DND-41 (cell line): Measurements from ENCODE around the gene GLT8D2.

ENCODE experiments used
- ATAC-seq: fragments of 200-7000 bp; cut with Tn5 transposase; 3 replicates; pipeline ENCODE4 v1.9.1; 2021; ENCODE audit warnings: low read depth; ENCODE audit not compliant: insufficient read depth
- DNase-seq: peaks from one replicate; pipeline ENCODE4 v3.0.0-alpha.2; 2020
- H2AFZ ChIP-seq: 2 replicates; pipeline ENCODE4 v1.6.0; 2012; ENCODE audit warnings: low read depth, low read length
- H3K27ac ChIP-seq: 2 replicates; pipeline ENCODE4 v1.5.1; 2012; ENCODE audit warnings: low read length, inconsistent platforms
- H3K27me3 ChIP-seq: fragments of 200-600 bp; sonication (generic); 2 replicates; pipeline ENCODE4 v1.6.0; 2012; ENCODE audit warnings: low read length, mild to moderate bottlenecking, inconsistent platforms; ENCODE audit not compliant: insufficient read depth, poor library complexity
- H3K36me3 ChIP-seq: 2 replicates; pipeline ENCODE4 v1.5.1; 2012; ENCODE audit warnings: low read length, inconsistent platforms; ENCODE audit not compliant: insufficient read depth
- H3K4me1 ChIP-seq: 2 replicates; pipeline ENCODE4 v1.5.1; 2012; ENCODE audit warnings: mild to moderate bottlenecking, low read length; ENCODE audit not compliant: insufficient read depth
- H3K4me2 ChIP-seq: 2 replicates; pipeline ENCODE4 v1.6.0; 2012; ENCODE audit warnings: mild to moderate bottlenecking, moderate library complexity, low read length, inconsistent platforms; ENCODE audit not compliant: insufficient read depth
- H3K4me3 ChIP-seq, 2 experiments: fragments of 200-600 bp in 1 of 2; shearing (Covaris generic) in 1 of 2; 2 replicates each; pipeline ENCODE4 v1.5.1; 2012 to 2016; ENCODE audit warnings: inconsistent platforms in 2 of 2, low read length in 2 of 2, mild to moderate bottlenecking in 2 of 2, low read depth in 1 of 2, moderate library complexity in 1 of 2
- H3K79me2 ChIP-seq: 2 replicates; pipeline ENCODE4 v1.6.0; 2012; ENCODE audit warnings: low read length, inconsistent platforms; ENCODE audit not compliant: insufficient read depth
- H3K9ac ChIP-seq: 2 replicates; pipeline ENCODE4 v1.6.0; 2012; ENCODE audit warnings: low read depth, mild to moderate bottlenecking, inconsistent platforms, low read length, moderate library complexity
- H3K9me3 ChIP-seq: 2 replicates; pipeline ENCODE4 v1.5.1; 2012; ENCODE audit warnings: low read length, moderate library complexity, mild to moderate bottlenecking, inconsistent platforms; ENCODE audit not compliant: insufficient read depth, severe bottlenecking
- H4K20me1 ChIP-seq: 2 replicates; pipeline ENCODE4 v1.6.0; 2012; ENCODE audit warnings: low read length; ENCODE audit not compliant: insufficient read depth
- EZH2 ChIP-seq: IDR thresholded peaks from 3 replicates; pipeline ENCODE4 v1.6.1; 2012; ENCODE audit warnings: borderline replicate concordance, low read depth, mild to moderate bottlenecking, moderate library complexity, low read length, inconsistent platforms; ENCODE audit not compliant: severe bottlenecking
- TF ChIP-seq, protein P1 (sequence below): IDR thresholded peaks from 2 replicates; pipeline ENCODE4 v1.5.1; 2012; ENCODE audit warnings: borderline replicate concordance, low read length, moderate library complexity, mild to moderate bottlenecking; ENCODE audit not compliant: poor library complexity, severe bottlenecking; ENCODE audit errors: extremely low read depth

Gene GLT8D2

DNA sequence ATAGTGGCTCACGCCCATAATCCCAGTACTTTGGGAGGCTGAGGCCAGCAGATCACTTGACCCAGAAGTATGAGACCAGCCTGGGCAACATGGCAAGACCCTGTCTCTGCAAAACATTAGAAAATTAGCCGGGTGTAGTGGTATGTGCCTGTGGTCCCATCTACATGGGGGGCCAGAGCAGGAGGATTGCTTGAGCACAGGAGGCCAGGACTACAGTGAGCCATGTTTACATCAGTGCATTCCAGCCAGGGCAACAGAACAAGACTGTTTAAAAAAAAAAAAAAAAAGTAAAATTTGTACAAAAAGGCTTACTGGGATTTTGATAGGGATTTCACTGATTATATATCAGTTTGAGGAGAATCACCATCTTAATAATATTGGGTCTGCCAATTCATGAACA lies 22.1 kb upstream of the GLT8D2 start:
- no peak overlapping the region for H3K27ac ChIP-seq
- H3K4me2 ChIP-seq: no peak overlapping the region
- no peak overlapping the region for H3K9ac ChIP-seq
- no peaks in the 10 kb centered on the region for H3K9me3 ChIP-seq
- H3K36me3 ChIP-seq: peaks cover 45% of the 10 kb centered on the region
- H3K4me1 ChIP-seq: no peaks in the 10 kb centered on the region
- H3K79me2 ChIP-seq: peaks cover 19% of the 10 kb centered on the region
- no peaks in the 10 kb centered on the region for H3K27me3 ChIP-seq
- H4K20me1 ChIP-seq: no peaks in the 10 kb centered on the region
- no peak overlapping the region for H3K4me3 ChIP-seq
- ATAC-seq (no peak), DNase-seq (no peak)
- H2AFZ ChIP-seq: no peak overlapping the region
- TF ChIP-seq, protein P1, sequence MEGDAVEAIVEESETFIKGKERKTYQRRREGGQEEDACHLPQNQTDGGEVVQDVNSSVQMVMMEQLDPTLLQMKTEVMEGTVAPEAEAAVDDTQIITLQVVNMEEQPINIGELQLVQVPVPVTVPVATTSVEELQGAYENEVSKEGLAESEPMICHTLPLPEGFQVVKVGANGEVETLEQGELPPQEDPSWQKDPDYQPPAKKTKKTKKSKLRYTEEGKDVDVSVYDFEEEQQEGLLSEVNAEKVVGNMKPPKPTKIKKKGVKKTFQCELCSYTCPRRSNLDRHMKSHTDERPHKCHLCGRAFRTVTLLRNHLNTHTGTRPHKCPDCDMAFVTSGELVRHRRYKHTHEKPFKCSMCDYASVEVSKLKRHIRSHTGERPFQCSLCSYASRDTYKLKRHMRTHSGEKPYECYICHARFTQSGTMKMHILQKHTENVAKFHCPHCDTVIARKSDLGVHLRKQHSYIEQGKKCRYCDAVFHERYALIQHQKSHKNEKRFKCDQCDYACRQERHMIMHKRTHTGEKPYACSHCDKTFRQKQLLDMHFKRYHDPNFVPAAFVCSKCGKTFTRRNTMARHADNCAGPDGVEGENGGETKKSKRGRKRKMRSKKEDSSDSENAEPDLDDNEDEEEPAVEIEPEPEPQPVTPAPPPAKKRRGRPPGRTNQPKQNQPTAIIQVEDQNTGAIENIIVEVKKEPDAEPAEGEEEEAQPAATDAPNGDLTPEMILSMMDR: no peak
- TF ChIP-seq EZH2: no peak

- no peak for DNase-seq
- Histone ChIP-seq H2AFZ (peak overlapping the region; percentile 82), H3K27ac (peak overlapping the region; percentile 66)
Observed at GRCh38 chr12:104064842-104065427, 14.9 kb upstream of the GLT8D2 start.

DNA sequence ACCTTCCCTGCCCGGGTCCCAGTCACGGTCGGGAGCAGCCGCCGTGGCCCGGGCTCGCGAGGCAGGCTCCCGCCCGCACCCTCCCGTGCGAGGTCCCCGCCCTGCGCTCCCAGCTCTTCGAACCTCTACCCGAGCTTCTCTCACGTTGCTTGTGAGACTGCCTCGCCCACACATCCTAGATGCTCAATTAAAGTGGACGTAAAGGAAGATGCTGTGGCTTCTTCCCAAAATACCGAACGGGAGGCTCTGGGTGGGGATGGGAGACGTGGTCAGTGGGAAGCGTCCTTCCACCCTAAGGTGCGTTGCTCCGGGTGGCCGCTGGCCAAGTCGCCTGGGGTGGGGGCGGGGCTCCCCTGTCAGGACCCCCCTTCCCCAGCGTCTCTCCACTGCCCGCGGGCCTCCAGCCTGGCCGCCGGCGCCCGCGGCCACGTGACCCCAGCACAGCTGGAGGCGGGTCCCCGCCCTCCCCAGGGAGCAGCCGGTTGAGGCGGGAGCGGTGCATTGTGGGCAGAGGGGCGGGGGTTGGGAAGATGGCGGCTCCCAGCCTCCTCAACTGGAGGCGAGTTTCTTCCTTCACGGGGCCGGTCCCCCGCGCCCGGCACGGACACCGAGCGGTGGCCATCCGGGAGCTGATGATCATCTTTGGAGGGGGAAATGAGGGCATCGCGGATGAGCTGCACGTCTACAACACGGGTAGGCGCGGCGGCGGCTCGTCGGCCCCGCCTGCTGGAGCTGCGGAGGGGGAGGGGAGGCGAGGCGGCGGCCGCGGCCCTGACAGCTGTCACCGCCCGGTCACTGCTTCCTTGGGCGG lies 14.2 kb upstream of the GLT8D2 start, which contains the start of gene HCFC2:
TSS of gene HCFC2 (plus strand) at position 501 of the 811 bp plus-strand sequence. CDS start at position 531, 30 bp downstream.
- ATAC-seq (peak; percentile 94), DNase-seq (peak; percentile 91)
- peak within 1 kb of the TSS; percentile 41 to 90 for H3K4me3 ChIP-seq
- peaks cover 25% of the 10 kb centered on the region for H3K79me2 ChIP-seq
- H3K9me3 ChIP-seq: no peaks in the 10 kb centered on the region
- H3K27me3 ChIP-seq: peaks cover 15% of the 10 kb centered on the region
- H3K36me3 ChIP-seq: peaks cover 21% of the 10 kb centered on the region
- H3K4me1 ChIP-seq: peaks cover 27% of the 10 kb centered on the region
- no peak for TF ChIP-seq EZH2
- TF ChIP-seq, protein P1: no peak
- H2AFZ ChIP-seq: peak within 1 kb of the TSS; percentile 82
- peak within 1 kb of the TSS; percentile 62 for H3K9ac ChIP-seq
- H3K4me2 ChIP-seq: peak within 1 kb of the TSS; percentile 97
- H4K20me1 ChIP-seq: no peaks in the 10 kb centered on the region
- H3K27ac ChIP-seq: peak within 1 kb of the TSS; percentile 66

More at GRCh38 chr12:104064842-104065427, 14.9 kb upstream of the GLT8D2 start:
- Histone ChIP-seq H4K20me1 (no peaks in the 10 kb centered on the region), H3K79me2 (peaks cover 25% of the 10 kb centered on the region), H3K4me1 (peaks cover 27% of the 10 kb centered on the region), H3K9ac (peak overlapping the region; percentile 62), H3K4me3 (peak overlapping the region; percentile 41 to 90), H3K4me2 (peak overlapping the region; percentile 97), H3K9me3 (no peaks in the 10 kb centered on the region), H3K36me3 (peaks cover 22% of the 10 kb centered on the region), H3K27me3 (peaks cover 9% of the 10 kb centered on the region)
- no peak for ATAC-seq
- no peak for TF ChIP-seq EZH2
- TF ChIP-seq, protein P1: no peak
